ENCODE data around the gene CPT2. TPM values are rescaled to one million over a fixed set of nuclear protein-coding genes. Genes with fewer than 3 reads are reported as not detected.

CPT2 gene
- total and polyA plus RNA-seq, 2 of the 13 experiments (the other 11 are each of a cell fraction or from before 2014, with no cell fraction given), result 12.6 to 14.6 TPM

- Histone ChIP-seq H3K4me3 (replicated peaks in 1 of 3; ENCODE audit: insufficient read depth in 1 of 3, low read depth in 2 of 3, low read length in 3 of 3) (no peak overlapping the region), H3K79me2 (ENCODE audit: insufficient read depth, low read length) (no peaks in the 10 kb centered on the region), H3K4me2 (ENCODE audit: low read depth, low read length) (no peak overlapping the region), H3K4me1 (ENCODE audit: insufficient read depth, low read length) (peaks cover 44% of the 10 kb centered on the region), H3K9me3 (ENCODE audit: low read length) (no peaks in the 10 kb centered on the region), H3K27me3 (ENCODE audit: control insufficient read depth in 1 of 2, insufficient read depth in 2 of 2, low read length in 2 of 2) (peaks cover 0 to 1% of the 10 kb centered on the region in 2 experiments; a peak in 1 of 5 replicates), H4K20me1 (ENCODE audit: insufficient read depth, low read length) (no peaks in the 10 kb centered on the region), H3K36me3 (replicated peaks in 1 of 2; ENCODE audit: control insufficient read depth in 1 of 2, insufficient read depth in 2 of 2, low read length in 2 of 2) (no peaks in the 10 kb centered on the region), H3K9ac (ENCODE audit: insufficient read depth, low read depth, low read length) (no peak overlapping the region), H2AFZ (ENCODE audit: low read length) (no peak overlapping the region), H3K27ac (ENCODE audit: extremely low read length, insufficient read depth, low read length) (no peak overlapping the region)
- TF ChIP-seq XBP1 (CRISPR knock-in tag; IDR thresholded peaks at IDR 0.05), result no peak
- TF ChIP-seq ELF1 (CRISPR knock-in tag; IDR thresholded peaks at IDR 0.05), result no peak
- no peak for TF ChIP-seq MAF1 (CRISPR knock-in tag; IDR thresholded peaks at IDR 0.05; ENCODE audit: borderline replicate concordance)
- no peak for TF ChIP-seq NFE2L1 (CRISPR knock-in tag; IDR thresholded peaks at IDR 0.05; ENCODE audit: borderline replicate concordance)
- no peak for TF ChIP-seq RBM39 (IDR thresholded peaks at IDR 0.05; ENCODE audit: low read depth, low read length, poor library complexity, severe bottlenecking)
- no peak for TF ChIP-seq ZNF484 (CRISPR knock-in tag; IDR thresholded peaks at IDR 0.05; ENCODE audit: borderline replicate concordance, low read depth)
- no peak for TF ChIP-seq POGK (CRISPR knock-in tag; conservative IDR thresholded peaks at IDR 0.05)
- no peak for TF ChIP-seq ZNF577 (CRISPR knock-in tag; IDR thresholded peaks at IDR 0.05; ENCODE audit: borderline replicate concordance, low read depth)
- in situ Hi-C loops (cut with HindIII; ENCODE audit: extremely low pct_ligation_motif_present, low pct_unique_long_range_greater_than_20kb) (no loop called here), intact Hi-C loops (cut with micrococcal nuclease; ENCODE audit: unreplicated experiment) (loop anchor here (10.0 kb wide), 1 partner anchor 593 kb away; the partner anchor contains the start of gene TUT4)
- FAIRE-seq (no peak), ATAC-seq (no peak), DNase-seq (ENCODE audit: low spot score) (no peak)
- no TSS peak for BruUV-seq (replicated peaks)
- CTCF ChIA-PET (ENCODE audit: low intra/inter-chr PET ratio, low total read pairs), result no interaction called here
- WGBS (ENCODE audit: low lambda C conversion rate), result 71% methylated on average over 3 of the region's 3 CpGs
- POLR2A ChIA-PET, result interaction anchor here (4.8 kb wide), 1 partner anchor 12 kb away, joined by 62 read pairs; no protein-coding TSS in a partner anchor
Measured at GRCh38 chr1:53148123-53148522, 48.5 kb upstream of the CPT2 start.
